A673 (cell line): ENCODE data around the gene COX7B.

Experiments used
- EZH2 ChIP-seq: fragments of 200-600 bp; sonication (generic); IDR thresholded peaks from 2 replicates; pipeline ENCODE4 v1.6.1; 2017; ENCODE audit warnings: borderline replicate concordance, low read depth, mild to moderate bottlenecking, mixed read lengths, antibody characterized with exemption, low read length; ENCODE audit not compliant: poor library complexity, severe bottlenecking
- TF ChIP-seq, protein P1 (sequence below): fragments of 300-800, 200-600 bp; sonication (generic); conservative IDR thresholded peaks from 2 replicates; pipeline ENCODE4 v1.5.1; 2017; ENCODE audit warnings: low read depth, mild to moderate bottlenecking, antibody characterized with exemption, low read length, moderate library complexity, mixed read lengths

GRCh38 chrX:77952173-77952572 lies 52.9 kb downstream of the COX7B start:
- TF ChIP-seq, protein P1, sequence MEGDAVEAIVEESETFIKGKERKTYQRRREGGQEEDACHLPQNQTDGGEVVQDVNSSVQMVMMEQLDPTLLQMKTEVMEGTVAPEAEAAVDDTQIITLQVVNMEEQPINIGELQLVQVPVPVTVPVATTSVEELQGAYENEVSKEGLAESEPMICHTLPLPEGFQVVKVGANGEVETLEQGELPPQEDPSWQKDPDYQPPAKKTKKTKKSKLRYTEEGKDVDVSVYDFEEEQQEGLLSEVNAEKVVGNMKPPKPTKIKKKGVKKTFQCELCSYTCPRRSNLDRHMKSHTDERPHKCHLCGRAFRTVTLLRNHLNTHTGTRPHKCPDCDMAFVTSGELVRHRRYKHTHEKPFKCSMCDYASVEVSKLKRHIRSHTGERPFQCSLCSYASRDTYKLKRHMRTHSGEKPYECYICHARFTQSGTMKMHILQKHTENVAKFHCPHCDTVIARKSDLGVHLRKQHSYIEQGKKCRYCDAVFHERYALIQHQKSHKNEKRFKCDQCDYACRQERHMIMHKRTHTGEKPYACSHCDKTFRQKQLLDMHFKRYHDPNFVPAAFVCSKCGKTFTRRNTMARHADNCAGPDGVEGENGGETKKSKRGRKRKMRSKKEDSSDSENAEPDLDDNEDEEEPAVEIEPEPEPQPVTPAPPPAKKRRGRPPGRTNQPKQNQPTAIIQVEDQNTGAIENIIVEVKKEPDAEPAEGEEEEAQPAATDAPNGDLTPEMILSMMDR = no peak
- no peak for TF ChIP-seq EZH2
